Lung (tissue), 12 donors: ENCODE measurements around the gene SPTBN1. TPM values are rescaled to one million over a fixed set of nuclear protein-coding genes. Genes with fewer than 3 reads are reported as not detected.
A peak's percentile ranks its signal among the peaks of the same experiment; 100 is the strongest.

Experiments used
- ATAC-seq: fragments of 200-7000 bp; cut with Tn5 transposase; one replicate; pipeline ENCODE4 v1.9.1; 2020; ENCODE audit warnings: moderate number of reproducible peaks; ENCODE audit not compliant: insufficient read depth, low FRiP score
- DNase-seq, 3 donors: peaks; one replicate each; pipeline ENCODE4 v3.0.0-alpha.2; 2013 to 2017
- H3K27ac ChIP-seq, 2 donors: one replicate each; pipeline ENCODE4 v1.5.1; 2013; ENCODE audit warnings: mild to moderate bottlenecking in 2 of 2, moderate library complexity in 2 of 2, control low read depth in 1 of 2, inconsistent platforms in 1 of 2, low read depth in 1 of 2, low read length in 1 of 2
- H3K27me3 ChIP-seq, 3 donors: one replicate each; pipeline ENCODE4 v1.5.1; 2013; ENCODE audit warnings: low read length in 2 of 3; ENCODE audit not compliant: control insufficient read depth in 3 of 3, insufficient read depth in 3 of 3
- H3K36me3 ChIP-seq, 4 donors: one replicate each; pipeline ENCODE4 v1.5.1; 2013; ENCODE audit warnings: low read length in 4 of 4, mild to moderate bottlenecking in 1 of 4, moderate library complexity in 1 of 4; ENCODE audit not compliant: control insufficient read depth in 4 of 4, insufficient read depth in 4 of 4
- H3K4me1 ChIP-seq, 5 donors: one replicate each; pipeline ENCODE4 v1.5.1; 2013; ENCODE audit warnings: low read length in 5 of 5, mild to moderate bottlenecking in 2 of 5, moderate library complexity in 1 of 5; ENCODE audit not compliant: control insufficient read depth in 5 of 5, insufficient read depth in 5 of 5
- H3K4me3 ChIP-seq: one replicate; pipeline ENCODE4 v1.5.1; 2013; ENCODE audit warnings: mild to moderate bottlenecking, control low read depth, moderate library complexity
- H3K9ac ChIP-seq, 2 donors: one replicate each; pipeline ENCODE4 v1.5.1; 2013; ENCODE audit warnings: low read length in 2 of 2, control low read depth in 1 of 2; ENCODE audit not compliant: insufficient read depth in 1 of 2
- H3K9me3 ChIP-seq, 4 donors: one replicate each; pipeline ENCODE4 v1.5.1; 2013; ENCODE audit warnings: low read length in 3 of 4, mild to moderate bottlenecking in 1 of 4, moderate library complexity in 1 of 4; ENCODE audit not compliant: control insufficient read depth in 4 of 4, insufficient read depth in 3 of 4
- WGBS, 2 donors: extraction: QIAGEN DNeasy Blood & Tissue Kit; methylation state at CpG; one replicate each; pipeline ENCODE4 v1.1.7; 2013; 5-methylcytosine and 5-hydroxymethylcytosine counted together
- polyA plus RNA-seq, 2 donors: library from polyadenylated mRNA; stranded (reverse); fragments of 200-250 nt; gene quantifications; one replicate each; pipeline ENCODE4 v1.2.1, GENCODE V29; 2013
- total RNA-seq, 2 donors: library from RNA; depleted of rRNA in 1 of 2; stranded (reverse); fragments of >200 nt in 1 of 2; gene quantifications; one replicate each; pipeline ENCODE4 v1.2.1, GENCODE V29; 2014 to 2021
- TF ChIP-seq, protein P1 (sequence below): IDR thresholded peaks from 2 replicates; pipeline ENCODE4 v1.5.1; 2012; ENCODE audit warnings: mild to moderate bottlenecking; ENCODE audit errors: control extremely low read depth, extremely low read depth
- donor health status: control.
- donor health status: control.
- donor health status: Bipolar disorder and iron deficiency.
- donor health status: healthy.
- donor health status: DM: yes; HTN: yes; CAD: no.

The SPTBN1 gene
- total and polyA plus RNA-seq, 4 donors = 89.4 to 715 (median 275) TPM

DNA sequence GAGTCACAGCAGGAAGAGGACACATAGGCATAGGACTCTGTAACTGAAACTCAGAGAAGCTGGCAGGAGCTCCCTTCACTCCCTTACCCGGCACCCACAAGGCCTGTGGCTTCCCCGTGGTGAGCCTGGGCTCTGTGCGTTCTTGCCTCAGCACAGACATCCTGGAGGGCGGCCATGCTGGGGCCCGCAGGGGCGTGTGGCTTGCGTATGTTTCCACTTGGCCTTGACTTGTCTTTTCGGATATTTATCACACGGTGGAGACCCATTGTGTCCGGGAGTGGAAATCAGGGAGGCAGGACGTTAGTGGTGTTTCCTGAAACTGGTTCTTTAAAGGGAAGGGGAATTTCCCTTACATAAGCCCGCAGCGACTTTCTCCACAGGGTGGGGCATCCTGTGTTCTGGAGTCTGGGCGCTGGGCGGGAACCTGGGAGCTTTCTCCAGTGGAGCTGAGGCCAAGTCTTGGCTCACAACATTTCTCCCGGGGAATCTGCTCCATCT is 217.4 kb downstream of the SPTBN1 start:
- Histone ChIP-seq H3K4me1 (peaks cover 4 to 40% (median 29%) of the 10 kb centered on the region in 5 donors), H3K9ac (peak overlapping the region in 1 of 2 donors; percentile 36), H3K4me3 (no peak overlapping the region), H3K27ac (peak overlapping the region; percentile 84 to 87), H3K9me3 (no peaks in the 10 kb centered on the region), H3K27me3 (no peaks in the 10 kb centered on the region), H3K36me3 (peaks cover 6 to 25% (median 15%) of the 10 kb centered on the region in 4 donors)
- peak; percentile 76 for ATAC-seq
- 4 to 6% methylated on average over 16 of the region's 16 CpGs for WGBS, 2 donors
- peak; percentile 46 to 77 (median 55) for DNase-seq
- TF ChIP-seq, protein P1, sequence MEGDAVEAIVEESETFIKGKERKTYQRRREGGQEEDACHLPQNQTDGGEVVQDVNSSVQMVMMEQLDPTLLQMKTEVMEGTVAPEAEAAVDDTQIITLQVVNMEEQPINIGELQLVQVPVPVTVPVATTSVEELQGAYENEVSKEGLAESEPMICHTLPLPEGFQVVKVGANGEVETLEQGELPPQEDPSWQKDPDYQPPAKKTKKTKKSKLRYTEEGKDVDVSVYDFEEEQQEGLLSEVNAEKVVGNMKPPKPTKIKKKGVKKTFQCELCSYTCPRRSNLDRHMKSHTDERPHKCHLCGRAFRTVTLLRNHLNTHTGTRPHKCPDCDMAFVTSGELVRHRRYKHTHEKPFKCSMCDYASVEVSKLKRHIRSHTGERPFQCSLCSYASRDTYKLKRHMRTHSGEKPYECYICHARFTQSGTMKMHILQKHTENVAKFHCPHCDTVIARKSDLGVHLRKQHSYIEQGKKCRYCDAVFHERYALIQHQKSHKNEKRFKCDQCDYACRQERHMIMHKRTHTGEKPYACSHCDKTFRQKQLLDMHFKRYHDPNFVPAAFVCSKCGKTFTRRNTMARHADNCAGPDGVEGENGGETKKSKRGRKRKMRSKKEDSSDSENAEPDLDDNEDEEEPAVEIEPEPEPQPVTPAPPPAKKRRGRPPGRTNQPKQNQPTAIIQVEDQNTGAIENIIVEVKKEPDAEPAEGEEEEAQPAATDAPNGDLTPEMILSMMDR = no peak

DNA sequence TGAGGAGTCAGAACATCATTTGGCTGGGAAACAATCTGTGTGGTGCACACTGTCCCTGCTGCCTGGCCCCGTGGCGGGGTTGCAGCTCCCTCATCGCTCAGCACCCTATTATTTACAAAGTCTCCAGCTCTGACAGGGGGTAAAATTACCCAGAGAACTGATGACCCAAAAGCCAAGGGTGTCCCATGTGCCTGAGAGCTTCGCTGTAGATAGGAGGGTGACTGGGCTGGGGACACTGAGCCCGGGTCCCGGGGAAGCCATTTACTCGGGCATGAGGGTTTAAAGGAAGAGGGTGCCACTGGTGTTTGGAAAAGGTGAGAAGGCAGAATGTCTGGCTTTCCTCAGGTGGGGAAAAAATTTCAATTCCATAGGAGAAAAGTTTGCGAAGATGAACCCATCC is 219.2 kb downstream of the SPTBN1 start:
- Histone ChIP-seq H3K4me3 (no peak overlapping the region), H3K4me1 (peaks cover 4 to 31% (median 15%) of the 10 kb centered on the region in 5 donors), H3K27ac (no peak overlapping the region), H3K36me3 (peaks cover 0 to 13% (median 8%) of the 10 kb centered on the region in 4 donors), H3K9ac (no peak overlapping the region), H3K9me3 (no peaks in the 10 kb centered on the region), H3K27me3 (no peaks in the 10 kb centered on the region)
- 84 to 92% methylated on average over 8 of the region's 8 CpGs for WGBS, 2 donors
- no peak for ATAC-seq
- DNase-seq = no peak
- TF ChIP-seq, protein P1 = no peak

DNA sequence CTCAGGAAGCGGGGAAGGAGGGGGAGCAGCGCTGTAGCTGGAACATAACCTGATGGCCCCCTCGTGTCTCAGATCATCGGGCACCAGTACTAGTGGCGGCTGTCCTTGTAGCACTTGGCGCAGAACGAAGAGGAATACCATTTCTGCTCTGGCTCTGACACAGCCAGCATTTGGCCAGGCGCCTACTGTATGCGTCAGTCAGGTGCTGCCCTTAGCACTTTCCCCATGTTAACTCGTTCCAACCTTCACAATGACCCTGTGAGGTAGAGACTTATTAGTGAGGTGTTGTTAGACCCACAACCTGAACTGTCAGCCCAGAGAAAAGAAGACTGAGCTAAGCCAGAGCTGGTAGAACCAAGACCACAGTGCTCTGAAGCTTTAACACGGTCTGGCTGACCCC is 219.6 kb downstream of the SPTBN1 start:
- H3K27ac ChIP-seq = peak overlapping the region in 1 of 2 donors; percentile 36
- 64 to 77% methylated on average over 11 of the region's 11 CpGs for WGBS, 2 donors
- no peak for DNase-seq
- H3K27me3 ChIP-seq = no peaks in the 10 kb centered on the region
- H3K9ac ChIP-seq = no peak overlapping the region
- ATAC-seq = no peak
- peaks cover 4 to 31% (median 14%) of the 10 kb centered on the region in 5 donors for H3K4me1 ChIP-seq
- H3K4me3 ChIP-seq = no peak overlapping the region
- no peaks in the 10 kb centered on the region for H3K9me3 ChIP-seq
- TF ChIP-seq, protein P1 = no peak
- H3K36me3 ChIP-seq = peaks cover 0 to 11% (median 4%) of the 10 kb centered on the region in 4 donors

DNA sequence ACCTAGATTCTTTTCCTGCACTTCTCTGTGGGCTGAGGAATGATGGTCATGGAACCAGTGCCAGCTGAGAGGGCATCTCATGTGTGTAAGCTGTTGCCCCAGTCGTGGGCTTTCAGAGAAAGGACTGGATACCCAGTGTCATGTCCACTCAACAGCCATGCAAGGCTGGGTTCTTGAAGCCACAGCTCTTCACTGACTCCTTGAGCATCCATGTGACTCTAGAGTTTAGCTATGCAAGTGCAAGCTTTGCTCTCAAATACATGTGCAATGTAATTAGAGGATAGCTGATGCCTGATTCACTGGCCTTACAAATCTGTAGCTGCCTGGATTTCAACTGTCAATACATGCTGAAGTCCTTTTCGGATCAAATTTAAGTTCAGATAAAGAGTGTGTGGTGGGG is 220.5 kb downstream of the SPTBN1 start:
- ATAC-seq (no peak), DNase-seq (no peak)
- Histone ChIP-seq H3K9ac (no peak overlapping the region), H3K27ac (no peak overlapping the region), H3K9me3 (no peaks in the 10 kb centered on the region), H3K4me1 (peaks cover 4 to 31% (median 14%) of the 10 kb centered on the region in 5 donors), H3K27me3 (no peaks in the 10 kb centered on the region), H3K4me3 (no peak overlapping the region), H3K36me3 (peaks cover 0 to 8% (median 0%) of the 10 kb centered on the region in 4 donors)
- TF ChIP-seq, protein P1 = no peak
- WGBS, 2 donors = 69 to 79% methylated on average over 2 of the region's 2 CpGs
